ENCODE results near the gene CAMK1G. TPM values are rescaled to one million over a fixed set of nuclear protein-coding genes. Genes with fewer than 3 reads are reported as not detected.
A peak's percentile ranks its signal among the peaks of the same experiment; 100 is the strongest.

Gene CAMK1G
- total RNA-seq, 1 experiment from 2014 or later: not detected

- TSS peak; percentile 40 for BruUV-seq (replicated peaks)
- ATAC-seq: no peak
- no peak overlapping the region for H3K9ac ChIP-seq (ENCODE audit: low read length)
Observed at GRCh38 chr1:209614906-209615305, 31.4 kb downstream of the CAMK1G start.

More at GRCh38 chr1:209614906-209615305, 31.4 kb downstream of the CAMK1G start:
- Histone ChIP-seq H3K9me2 (ENCODE audit: insufficient read depth) (no peaks in the 10 kb centered on the region), H2AFZ (ENCODE audit: low read depth, low read length, poor library complexity, severe bottlenecking) (no peak overlapping the region), H3K27me3 (ENCODE audit: insufficient read depth, low read length) (no peaks in the 10 kb centered on the region), H3K9me3 (ENCODE audit: control insufficient read depth in 1 of 2, insufficient read depth in 1 of 2, low read depth in 1 of 2, low read length in 2 of 2) (no peaks in the 10 kb centered on the region), H3K27ac (ENCODE audit: low read depth, low read length) (no peak overlapping the region), H3K4me2 (ENCODE audit: low read length) (no peak overlapping the region), H3K4me3 (replicated peaks in 1 of 2; ENCODE audit: low read depth in 1 of 2, low read length in 2 of 2) (no peak overlapping the region), H3K4me1 (ENCODE audit: control insufficient read depth in 1 of 2, insufficient read depth in 2 of 2, low read length in 2 of 2) (peaks cover 0 to 1% of the 10 kb centered on the region in 2 experiments; a peak in 1 of 4 replicates), H3K36me3 (ENCODE audit: control insufficient read depth in 1 of 2, insufficient read depth in 2 of 2, low read length in 2 of 2) (peaks cover 0 to 11% of the 10 kb centered on the region in 2 experiments; a peak in 2 of 4 replicates), H3K79me2 (ENCODE audit: insufficient read depth, low read length) (no peaks in the 10 kb centered on the region), H4K20me1 (ENCODE audit: insufficient read depth) (no peaks in the 10 kb centered on the region)
- TF ChIP-seq JUND (IDR thresholded peaks at IDR 0.05) (no peak), REST (IDR thresholded peaks at IDR 0.05; ENCODE audit: low read depth) (no peak)
- DNase-seq (ENCODE audit: low read depth, low spot score): no peak
- RAD21 ChIA-PET (ENCODE audit: low non-redundant PET in 1 of 2, low total read pairs in 2 of 2, uncharacterized antibody in 2 of 2, unreplicated experiment in 2 of 2): no interaction called here
- CTCF ChIA-PET: no interaction called here
- POLR2A ChIA-PET: no interaction called here
- intact Hi-C loops (cut with micrococcal nuclease): no loop called here
